HG03025 (cell line): ENCODE data around the gene BCAS1.
"Not testable (repeated sequence)": the region's sequence is repeated elsewhere in the genome, so short reads cannot be mapped to it uniquely, and the experiment has no call there.

Source experiments
- ATAC-seq: cut with Tn5 transposase; IDR thresholded peaks from one replicate; pipeline ENCODE4 v1.9.1; 2021; ENCODE audit warnings: mild to moderate bottlenecking, moderate library complexity; ENCODE audit not compliant: unreplicated experiment, low FRiP score

BCAS1 gene

GRCh38 chr20:53934421-53935343 lies 135.7 kb downstream of the BCAS1 start:
- no peak for ATAC-seq

- ATAC-seq: no peak
Measured at GRCh38 chr20:53933232-53933846, 137.1 kb downstream of the BCAS1 start.

GRCh38 chr20:53932655-53933192 lies 137.7 kb downstream of the BCAS1 start:
- not testable (repeated sequence) for ATAC-seq

- no peak for ATAC-seq
Measured at GRCh38 chr20:53931597-53931996, 138.8 kb downstream of the BCAS1 start.

GRCh38 chr20:53930651-53931504 lies 139.5 kb downstream of the BCAS1 start:
- no peak for ATAC-seq

- no peak for ATAC-seq
Measured at GRCh38 chr20:53929974-53930650, 140.3 kb downstream of the BCAS1 start.

- no peak for ATAC-seq
Measured at GRCh38 chr20:53929399-53929798, 141.0 kb downstream of the BCAS1 start.

- no peak for ATAC-seq
Measured at GRCh38 chr20:53927990-53928389, 142.4 kb downstream of the BCAS1 start.

- peak; percentile 42 for ATAC-seq
Measured at GRCh38 chr20:53926428-53927028, 143.9 kb downstream of the BCAS1 start.

- no peak for ATAC-seq
Measured at GRCh38 chr20:53925651-53926401, 144.6 kb downstream of the BCAS1 start.

- ATAC-seq: no peak
Measured at GRCh38 chr20:53923566-53924369, 146.6 kb downstream of the BCAS1 start.

- ATAC-seq: no peak
Measured at GRCh38 chr20:53922901-53923314, 147.5 kb downstream of the BCAS1 start.

- no peak for ATAC-seq
Measured at GRCh38 chr20:53921443-53921973, 148.9 kb downstream of the BCAS1 start.

- ATAC-seq: no peak
Measured at GRCh38 chr20:53920647-53921245, 149.6 kb downstream of the BCAS1 start.

- no peak for ATAC-seq
Measured at GRCh38 chr20:53919886-53920285, 150.5 kb downstream of the BCAS1 start.

- ATAC-seq: no peak
Measured at GRCh38 chr20:53918949-53919361, 151.4 kb downstream of the BCAS1 start.

- ATAC-seq: no peak
Measured at GRCh38 chr20:53918020-53918311, 152.4 kb downstream of the BCAS1 start.
